Liver (tissue), 9 donors: ENCODE results near the gene PAQR9. TPM values are rescaled to one million over a fixed set of nuclear protein-coding genes. Genes with fewer than 3 reads are reported as not detected.

Experiments
- DNase-seq: peaks from one replicate; pipeline ENCODE4 v3.0.0-alpha.2; 2017; ENCODE audit warnings: low spot score
- H3K27ac ChIP-seq, 2 donors: one replicate each; pipeline ENCODE4 v1.7.0; 2013; ENCODE audit warnings: inconsistent platforms in 2 of 2, low read length in 2 of 2, control low read depth in 1 of 2, low read depth in 1 of 2, mild to moderate bottlenecking in 1 of 2
- H3K27me3 ChIP-seq, 4 donors: one replicate each; pipeline versions ENCODE4 v1.6.1 to v1.7.0; 2013; ENCODE audit warnings: low read length in 3 of 4, inconsistent platforms in 1 of 4, mild to moderate bottlenecking in 1 of 4, moderate library complexity in 1 of 4; ENCODE audit not compliant: control insufficient read depth in 4 of 4, insufficient read depth in 4 of 4
- H3K36me3 ChIP-seq, 4 donors: one replicate each; pipeline versions ENCODE4 v1.6.1 to v1.7.0; 2013; ENCODE audit warnings: low read length in 3 of 4, mild to moderate bottlenecking in 3 of 4, low read depth in 1 of 4, moderate library complexity in 1 of 4; ENCODE audit not compliant: control insufficient read depth in 4 of 4, insufficient read depth in 3 of 4
- H3K4me1 ChIP-seq, 4 donors: one replicate each; pipeline versions ENCODE4 v1.6.1 to v1.7.0; 2013; ENCODE audit warnings: low read length in 3 of 4, mild to moderate bottlenecking in 3 of 4, moderate library complexity in 1 of 4; ENCODE audit not compliant: control insufficient read depth in 4 of 4, insufficient read depth in 4 of 4
- H3K4me3 ChIP-seq, 3 donors: one replicate each; pipeline versions ENCODE4 v1.6.1 to v1.7.0; 2013; ENCODE audit warnings: low read length in 3 of 3, control low read depth in 1 of 3, low read depth in 1 of 3, mild to moderate bottlenecking in 1 of 3
- H3K9ac ChIP-seq, 2 donors: one replicate each; pipeline ENCODE4 v1.7.0; 2013; ENCODE audit warnings: low read length in 2 of 2, mild to moderate bottlenecking in 2 of 2, moderate library complexity in 2 of 2, control low read depth in 1 of 2, low read depth in 1 of 2
- H3K9me3 ChIP-seq, 4 donors: one replicate each; pipeline versions ENCODE4 v1.6.1 to v1.7.0; 2013; ENCODE audit warnings: low read length in 3 of 4; ENCODE audit not compliant: control insufficient read depth in 4 of 4
- ATF3 ChIP-seq: IDR thresholded peaks from 2 replicates; pipeline ENCODE4 v1.6.1; 2016; ENCODE audit warnings: antibody characterized with exemption
- CTCF ChIP-seq: fragments of 150-350 bp; IDR thresholded peaks from 2 replicates; pipeline ENCODE4 v1.5.1; 2017; ENCODE audit warnings: improper control_type of control experiment, low read depth, low read length; ENCODE audit not compliant: missing input control
- EGR1 ChIP-seq, 2 donors: IDR thresholded peaks; 2 replicates each; pipeline ENCODE4 v1.6.1; 2016 to 2018; ENCODE audit warnings: antibody characterized with exemption in 2 of 2, low read depth in 2 of 2
- FOXA1 ChIP-seq: IDR thresholded peaks from 2 replicates; pipeline ENCODE4 v1.6.1; 2016; ENCODE audit warnings: antibody characterized with exemption
- FOXA2 ChIP-seq: IDR thresholded peaks from 2 replicates; pipeline ENCODE4 v1.6.1; 2016; ENCODE audit warnings: antibody characterized with exemption
- GABPA ChIP-seq, 2 donors: IDR thresholded peaks in 1 of 2; conservative IDR thresholded peaks in 1 of 2; 2 replicates each; pipeline ENCODE4 v1.6.1; 2016; ENCODE audit warnings: antibody characterized with exemption in 2 of 2, mild to moderate bottlenecking in 1 of 2, moderate library complexity in 1 of 2
- HNF4A ChIP-seq, 2 donors: conservative IDR thresholded peaks; 2 replicates each; pipeline ENCODE4 v1.6.1; 2016; ENCODE audit warnings: antibody characterized with exemption in 2 of 2, mild to moderate bottlenecking in 2 of 2
- HNF4G ChIP-seq: IDR thresholded peaks from 2 replicates; pipeline ENCODE4 v1.6.1; 2016; ENCODE audit warnings: antibody characterized with exemption
- JUND ChIP-seq, 2 donors: IDR thresholded peaks; 2 replicates each; pipeline ENCODE4 v1.6.1; 2016; ENCODE audit warnings: antibody characterized with exemption in 2 of 2
- MAX ChIP-seq: IDR thresholded peaks from 2 replicates; pipeline ENCODE4 v1.6.1; 2016; ENCODE audit warnings: antibody characterized with exemption
- NR2F2 ChIP-seq: IDR thresholded peaks from 2 replicates; pipeline ENCODE4 v1.6.1; 2016; ENCODE audit warnings: antibody characterized with exemption
- RAD21 ChIP-seq, 2 donors: IDR thresholded peaks; 2 replicates each; pipeline ENCODE4 v1.6.1; 2016; ENCODE audit warnings: antibody characterized with exemption in 2 of 2, mild to moderate bottlenecking in 2 of 2
- REST ChIP-seq: IDR thresholded peaks from 2 replicates; pipeline ENCODE4 v1.6.1; 2016; ENCODE audit warnings: antibody characterized with exemption, mild to moderate bottlenecking
- RXRA ChIP-seq, 2 donors: IDR thresholded peaks; 2 replicates each; pipeline ENCODE4 v1.6.1; 2017 to 2018; ENCODE audit warnings: antibody characterized with exemption in 2 of 2, mild to moderate bottlenecking in 1 of 2
- SP1 ChIP-seq: IDR thresholded peaks from 2 replicates; pipeline ENCODE4 v1.6.1; 2018; ENCODE audit warnings: antibody characterized with exemption, mild to moderate bottlenecking
- TAF1 ChIP-seq: conservative IDR thresholded peaks from 2 replicates; pipeline ENCODE4 v1.6.1; 2016; ENCODE audit warnings: antibody characterized with exemption, mild to moderate bottlenecking
- YY1 ChIP-seq: IDR thresholded peaks from 2 replicates; pipeline ENCODE4 v1.6.1; 2016; ENCODE audit warnings: antibody characterized with exemption, mild to moderate bottlenecking
- WGBS: extraction: QIAGEN DNeasy Blood & Tissue Kit; methylation state at CpG from one replicate; pipeline ENCODE4 v1.1.7; 2013; 5-methylcytosine and 5-hydroxymethylcytosine counted together
- polyA plus RNA-seq, 2 donors: library from polyadenylated mRNA; stranded (reverse) in 1 of 2; unstranded in 1 of 2; fragments of 200-250 nt in 1 of 2; fragments of >200 nt in 1 of 2; fragmentation: Nextera tagmentation in 1 of 2; extraction: Ambion mirVana in 1 of 2; gene quantifications; one replicate each; pipeline versions ENCODE4 v1.2.1 to v1.2.3, GENCODE V29; 2013 to 2015
- total RNA-seq, 2 donors: library from RNA; depleted of rRNA; stranded (reverse); fragments of >200 nt; gene quantifications; one replicate each; pipeline ENCODE4 v1.2.3, GENCODE V29; 2014
- TF ChIP-seq, protein P1 (sequence below): IDR thresholded peaks from 2 replicates; pipeline ENCODE4 v1.6.1; 2016; ENCODE audit warnings: antibody characterized with exemption
- donor health status: healthy.
- donor health status: healthy.
- donor health status: healthy.
- donor health status: healthy.
- donor health status: healthy.

PAQR9 gene
- total and polyA plus RNA-seq, 4 donors, result 3.6 to 24.3 (median 12.6) TPM

DNA sequence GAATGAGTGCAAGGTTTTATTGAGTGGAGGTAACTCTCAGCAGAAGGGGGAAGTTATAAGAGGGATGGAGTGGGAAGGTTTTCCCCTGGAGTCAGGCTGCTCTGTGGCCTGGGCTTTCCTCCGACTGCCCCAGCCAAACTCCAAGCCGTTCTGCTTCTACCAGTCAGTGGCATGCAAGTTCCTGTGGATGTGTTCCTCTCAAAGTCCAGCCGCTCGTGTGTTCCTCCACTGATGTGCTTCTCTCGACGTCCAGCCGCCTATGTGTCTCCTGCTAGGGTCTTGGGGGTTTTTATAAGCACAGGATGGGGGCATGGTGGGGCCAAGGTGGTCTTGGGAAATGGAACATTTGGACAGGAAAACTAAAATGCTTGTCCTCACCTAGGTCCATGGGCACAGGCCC is 28.8 kb upstream of the PAQR9 start:
- TF ChIP-seq FOXA2 (no peak), REST (no peak), HNF4G (no peak), RXRA (IDR thresholded peaks at IDR 0.05) (no peak), YY1 (no peak), MAX (no peak), NR2F2 (no peak), GABPA (IDR thresholded peaks at IDR 0.05 in 1 of 2, conservative IDR thresholded peaks at IDR 0.05 in 1 of 2) (no peak), HNF4A (conservative IDR thresholded peaks at IDR 0.05) (no peak), JUND (IDR thresholded peaks at IDR 0.05) (no peak), CTCF (no peak), SP1 (no peak), ATF3 (no peak), FOXA1 (no peak), RAD21 (IDR thresholded peaks at IDR 0.05) (no peak), TAF1 (no peak), EGR1 (IDR thresholded peaks at IDR 0.05; ENCODE audit: low read depth in 2 of 2) (no peak)
- TF ChIP-seq, protein P1, sequence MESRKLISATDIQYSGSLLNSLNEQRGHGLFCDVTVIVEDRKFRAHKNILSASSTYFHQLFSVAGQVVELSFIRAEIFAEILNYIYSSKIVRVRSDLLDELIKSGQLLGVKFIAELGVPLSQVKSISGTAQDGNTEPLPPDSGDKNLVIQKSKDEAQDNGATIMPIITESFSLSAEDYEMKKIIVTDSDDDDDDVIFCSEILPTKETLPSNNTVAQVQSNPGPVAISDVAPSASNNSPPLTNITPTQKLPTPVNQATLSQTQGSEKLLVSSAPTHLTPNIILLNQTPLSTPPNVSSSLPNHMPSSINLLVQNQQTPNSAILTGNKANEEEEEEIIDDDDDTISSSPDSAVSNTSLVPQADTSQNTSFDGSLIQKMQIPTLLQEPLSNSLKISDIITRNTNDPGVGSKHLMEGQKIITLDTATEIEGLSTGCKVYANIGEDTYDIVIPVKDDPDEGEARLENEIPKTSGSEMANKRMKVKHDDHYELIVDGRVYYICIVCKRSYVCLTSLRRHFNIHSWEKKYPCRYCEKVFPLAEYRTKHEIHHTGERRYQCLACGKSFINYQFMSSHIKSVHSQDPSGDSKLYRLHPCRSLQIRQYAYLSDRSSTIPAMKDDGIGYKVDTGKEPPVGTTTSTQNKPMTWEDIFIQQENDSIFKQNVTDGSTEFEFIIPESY, result no peak
- WGBS, result 94% methylated on average over 7 of the region's 7 CpGs
- Histone ChIP-seq H3K36me3 (no peaks in the 10 kb centered on the region), H3K27ac (no peak overlapping the region), H3K27me3 (no peaks in the 10 kb centered on the region), H3K9ac (no peak overlapping the region), H3K4me3 (no peak overlapping the region), H3K9me3 (no peaks in the 10 kb centered on the region), H3K4me1 (peaks cover 2 to 11% (median 9%) of the 10 kb centered on the region in 4 donors)
- no peak for DNase-seq
